Mesendoderm (in vitro differentiated cells): ENCODE results near the gene LASP1.
A peak's percentile ranks its signal among the peaks of the same experiment; 100 is the strongest.
"Not testable (repeated sequence)": the region's sequence is repeated elsewhere in the genome, so short reads cannot be mapped to it uniquely, and the experiment has no call there.

ENCODE experiments used
- DNase-seq: peaks from one replicate; pipeline ENCODE4 v3.0.0; 2013
- H2AK5ac ChIP-seq: 2 replicates; pipeline ENCODE4 v1.6.1; 2013; ENCODE audit warnings: low read length, inconsistent platforms
- H2BK120ac ChIP-seq: 2 replicates; pipeline ENCODE4 v1.6.1; 2013; ENCODE audit warnings: low read depth, mild to moderate bottlenecking, low read length, moderate library complexity, mixed read lengths
- H2BK15ac ChIP-seq: replicated peaks from 2 replicates; pipeline ENCODE4 v1.6.1; 2013; ENCODE audit warnings: low read depth, mild to moderate bottlenecking, moderate library complexity
- H2BK5ac ChIP-seq: 2 replicates; pipeline ENCODE4 v1.6.1; 2013; ENCODE audit warnings: low read length, inconsistent platforms
- H3K18ac ChIP-seq: 2 replicates; pipeline ENCODE4 v1.6.1; 2013; ENCODE audit warnings: mild to moderate bottlenecking, low read length, mixed read lengths
- H3K23ac ChIP-seq: one replicate; pipeline ENCODE4 v1.6.1; 2013; ENCODE audit warnings: low read length
- H3K27ac ChIP-seq: 2 replicates; pipeline ENCODE4 v1.5.1; 2013; ENCODE audit warnings: low read depth, mild to moderate bottlenecking, inconsistent platforms, low read length, moderate library complexity
- H3K27me3 ChIP-seq: 2 replicates; pipeline ENCODE4 v1.6.1; 2013; ENCODE audit warnings: low read length, control low read depth, mild to moderate bottlenecking, inconsistent platforms; ENCODE audit not compliant: insufficient read depth, poor library complexity
- H3K36me3 ChIP-seq: 2 replicates; pipeline ENCODE4 v1.6.1; 2013; ENCODE audit warnings: low read length, inconsistent platforms; ENCODE audit not compliant: control insufficient read depth, insufficient read depth
- H3K4ac ChIP-seq: one replicate; pipeline ENCODE4 v1.6.1; 2013; ENCODE audit warnings: low read depth, mild to moderate bottlenecking, low read length, moderate library complexity
- H3K4me1 ChIP-seq: 2 replicates; pipeline ENCODE4 v1.6.1; 2013; ENCODE audit warnings: low read depth, low read length, inconsistent platforms; ENCODE audit not compliant: control insufficient read depth
- H3K4me2 ChIP-seq: 2 replicates; pipeline ENCODE4 v1.6.1; 2013; ENCODE audit warnings: low read length
- H3K4me3 ChIP-seq: 2 replicates; pipeline ENCODE4 v1.5.1; 2013; ENCODE audit warnings: mild to moderate bottlenecking, low read length
- H3K56ac ChIP-seq: one replicate; pipeline ENCODE4 v1.6.1; 2013; ENCODE audit warnings: low read length
- H3K79me1 ChIP-seq: 2 replicates; pipeline ENCODE4 v1.6.1; 2013; ENCODE audit warnings: low read length, inconsistent platforms
- H3K79me2 ChIP-seq: 2 replicates; pipeline ENCODE4 v1.6.1; 2013; ENCODE audit warnings: mild to moderate bottlenecking, low read length; ENCODE audit not compliant: control insufficient read depth, insufficient read depth
- H3K9ac ChIP-seq: 2 replicates; pipeline ENCODE4 v1.6.1; 2013; ENCODE audit warnings: low read length, inconsistent platforms
- H4K5ac ChIP-seq: one replicate; pipeline ENCODE4 v1.6.1; 2013; ENCODE audit warnings: low read length
- H4K8ac ChIP-seq: one replicate; pipeline ENCODE4 v1.6.1; 2013; ENCODE audit warnings: low read depth, mild to moderate bottlenecking, control low read depth, low read length, moderate library complexity
- WGBS: extraction: QIAGEN DNeasy Blood & Tissue Kit; methylation state at CpG from one replicate; pipeline ENCODE4 v1.1.7; 2013; ENCODE audit warnings: low lambda C conversion rate, missing lambda C conversion rate; ENCODE audit not compliant: insufficient coverage; ENCODE audit errors: extremely low coverage; 5-methylcytosine and 5-hydroxymethylcytosine counted together

The LASP1 gene

GRCh38 chr17:38921756-38922411, 52.0 kb downstream of the LASP1 start:
- Histone ChIP-seq H4K5ac (no peak overlapping the region), H3K4ac (no peak overlapping the region), H2BK5ac (no peak overlapping the region), H3K18ac (no peak overlapping the region), H2AK5ac (no peak overlapping the region), H4K8ac (no peak overlapping the region), H3K36me3 (peaks cover 4% of the 10 kb centered on the region), H3K56ac (no peak overlapping the region), H2BK15ac (no peak overlapping the region), H3K23ac (no peak overlapping the region), H3K79me1 (no peaks in the 10 kb centered on the region), H3K27ac (no peak overlapping the region), H3K4me3 (no peak overlapping the region), H2BK120ac (no peak overlapping the region), H3K27me3 (no peaks in the 10 kb centered on the region), H3K9ac (no peak overlapping the region), H3K79me2 (no peaks in the 10 kb centered on the region), H3K4me2 (no peak overlapping the region), H3K4me1 (peaks cover 2% of the 10 kb centered on the region)
- DNase-seq = no peak
- WGBS = no CpG with 5 or more reads among the region's 13 CpGs

DNA sequence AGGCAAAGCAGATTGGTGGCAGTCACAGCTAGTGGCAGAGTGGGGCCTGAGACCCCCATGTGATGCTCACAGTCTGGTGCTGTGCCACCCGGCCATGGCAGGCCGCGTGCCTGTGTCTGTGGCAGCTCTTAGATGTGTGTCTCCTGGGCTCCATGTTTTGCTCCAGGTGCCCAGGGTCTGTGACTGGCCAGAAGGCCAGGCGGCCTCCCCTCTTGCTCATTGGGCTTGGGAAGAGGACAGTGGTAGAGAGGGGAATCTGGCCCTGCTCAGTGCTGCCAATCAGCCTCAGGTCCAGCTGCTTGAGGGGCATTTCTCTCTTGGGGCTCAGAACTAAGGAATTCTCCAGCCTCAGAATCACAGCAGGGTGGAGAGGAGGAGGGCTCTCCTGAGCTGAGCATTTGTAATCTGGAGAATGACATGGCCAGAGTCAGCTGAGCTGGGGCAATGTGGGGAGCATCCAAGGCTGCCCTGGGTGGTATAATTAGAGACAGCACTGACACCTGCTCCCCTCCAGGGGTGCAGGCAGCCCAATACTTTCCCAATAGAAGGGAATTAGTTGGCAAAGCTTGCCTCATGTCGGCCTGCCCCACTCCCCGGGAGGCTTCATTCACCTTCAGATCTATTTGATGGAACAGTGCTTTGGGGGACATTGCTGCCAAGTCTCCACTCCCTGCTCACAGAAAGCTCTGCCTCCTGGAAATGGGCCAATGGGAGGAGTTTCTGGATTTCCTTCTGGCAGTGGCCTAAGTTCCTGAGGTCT, 52.9 kb downstream of the LASP1 start:
- Histone ChIP-seq H3K4ac (no peak overlapping the region), H3K9ac (no peak overlapping the region), H3K27me3 (no peaks in the 10 kb centered on the region), H2BK15ac (no peak overlapping the region), H4K5ac (no peak overlapping the region), H3K27ac (peak overlapping the region; percentile 32), H3K56ac (no peak overlapping the region), H3K36me3 (peaks cover 4% of the 10 kb centered on the region), H3K4me3 (no peak overlapping the region), H3K79me2 (no peaks in the 10 kb centered on the region), H2BK5ac (no peak overlapping the region), H3K4me2 (no peak overlapping the region), H3K4me1 (peaks cover 2% of the 10 kb centered on the region), H2BK120ac (no peak overlapping the region), H3K79me1 (no peaks in the 10 kb centered on the region), H3K23ac (no peak overlapping the region), H2AK5ac (no peak overlapping the region), H4K8ac (no peak overlapping the region), H3K18ac (no peak overlapping the region)
- peak; percentile 81 for DNase-seq
- no CpG with 5 or more reads among the region's 6 CpGs for WGBS

DNA sequence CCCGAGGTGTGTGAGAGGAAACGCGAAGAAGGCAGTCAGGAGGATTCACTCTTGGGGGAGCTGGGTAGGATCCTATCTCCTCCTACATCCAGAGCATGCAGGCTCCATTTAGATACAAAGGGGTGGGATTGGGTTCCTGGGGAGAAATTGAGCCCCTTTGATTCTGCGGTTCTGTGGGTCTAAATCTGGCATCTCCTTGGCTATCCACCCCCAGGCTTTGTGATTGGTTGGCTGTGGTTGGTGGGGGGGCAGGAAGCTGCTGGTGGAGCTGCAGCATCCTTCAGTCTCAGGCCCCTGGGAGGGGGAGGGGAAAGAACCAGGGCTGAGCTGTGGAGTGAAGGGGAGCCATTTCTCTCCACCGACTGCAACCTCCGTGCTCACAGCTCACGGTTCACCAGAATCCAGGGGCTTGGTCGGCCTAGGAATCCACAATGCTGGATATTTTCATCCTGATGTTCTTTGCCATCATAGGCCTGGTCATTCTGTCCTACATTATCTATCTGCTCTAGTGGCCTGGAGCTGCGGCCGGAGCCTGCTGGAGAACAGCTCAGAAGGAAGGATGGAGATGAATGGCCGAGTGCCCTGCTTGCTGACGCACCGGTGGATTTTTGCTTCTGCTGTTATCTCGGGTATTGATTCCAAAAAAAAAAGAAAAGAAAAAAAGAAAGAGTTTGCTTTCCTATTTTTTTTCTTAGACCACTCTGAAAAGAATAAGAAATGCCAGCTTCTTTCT, 55.6 kb downstream of the LASP1 start, which contains the start of gene LASP1NB:
Gene LASP1NB, plus strand, starts transcription at position 352 of the 733 bp plus-strand sequence.
- Histone ChIP-seq H3K9ac (peak within 1 kb of the TSS; percentile 40), H3K4ac (no peak within 1 kb of the TSS), H2AK5ac (no peak within 1 kb of the TSS), H2BK15ac (no peak within 1 kb of the TSS), H3K27me3 (no peaks in the 10 kb centered on the region), H4K5ac (no peak within 1 kb of the TSS), H2BK120ac (no peak within 1 kb of the TSS), H3K79me1 (no peaks in the 10 kb centered on the region), H3K4me2 (no peak within 1 kb of the TSS), H3K18ac (no peak within 1 kb of the TSS), H3K4me3 (no peak within 1 kb of the TSS), H3K36me3 (no peaks in the 10 kb centered on the region), H3K79me2 (no peaks in the 10 kb centered on the region), H4K8ac (no peak within 1 kb of the TSS), H3K4me1 (peaks cover 2% of the 10 kb centered on the region), H3K27ac (no peak within 1 kb of the TSS), H2BK5ac (no peak within 1 kb of the TSS), H3K23ac (no peak within 1 kb of the TSS), H3K56ac (peak within 1 kb of the TSS; percentile 76)
- no CpG with 5 or more reads among the region's 14 CpGs for WGBS
- DNase-seq = peak; percentile 77

DNA sequence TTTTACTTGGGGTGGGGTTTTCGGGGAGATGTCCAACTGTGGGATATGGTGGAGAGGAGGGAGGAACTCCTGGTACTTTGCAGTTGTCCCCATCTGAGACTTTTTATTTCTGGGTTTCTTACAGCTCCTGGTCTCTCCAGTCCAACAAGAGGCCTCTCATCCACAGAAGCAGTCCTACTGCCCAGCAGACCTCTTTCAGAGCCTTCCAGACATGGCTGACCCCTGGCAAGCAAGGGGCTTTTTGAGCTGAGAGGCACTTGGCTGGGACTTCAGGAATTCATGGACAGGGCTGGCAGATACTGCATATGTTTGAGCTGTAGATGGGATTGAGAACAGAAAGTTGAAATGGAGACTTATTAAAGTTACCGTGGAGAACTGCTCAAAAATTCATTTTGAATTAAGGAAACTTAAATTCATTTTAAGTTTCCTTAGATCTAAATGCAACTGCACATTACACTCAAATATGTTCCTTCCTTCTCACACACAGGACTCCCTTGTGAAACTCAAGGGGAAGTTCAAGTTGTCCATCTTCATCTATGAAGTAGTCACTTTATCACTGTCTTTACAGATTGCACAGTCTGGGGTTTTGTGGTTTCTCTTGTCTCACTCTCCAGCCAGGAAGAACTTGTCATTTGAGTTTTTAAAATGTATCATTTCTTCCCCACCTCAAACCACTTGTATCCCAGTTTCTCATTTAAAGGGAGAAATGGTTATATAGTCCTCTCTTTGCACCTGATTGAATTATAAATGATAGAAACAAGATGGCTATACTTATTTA, 56.6 kb downstream of the LASP1 start:
- H3K27ac ChIP-seq = no peak overlapping the region
- H3K18ac ChIP-seq = no peak overlapping the region
- no peak overlapping the region for H3K9ac ChIP-seq
- no peak overlapping the region for H2BK120ac ChIP-seq
- H3K4me3 ChIP-seq = no peak overlapping the region
- peaks cover 2% of the 10 kb centered on the region for H3K4me1 ChIP-seq
- no peak overlapping the region for H2AK5ac ChIP-seq
- no peak for DNase-seq
- H3K56ac ChIP-seq = no peak overlapping the region
- no peak overlapping the region for H3K4ac ChIP-seq
- no peak overlapping the region for H2BK5ac ChIP-seq
- no peak overlapping the region for H4K8ac ChIP-seq
- no peak overlapping the region for H3K23ac ChIP-seq
- H4K5ac ChIP-seq = no peak overlapping the region
- H3K27me3 ChIP-seq = no peaks in the 10 kb centered on the region
- H3K4me2 ChIP-seq = no peak overlapping the region
- H3K79me1 ChIP-seq = no peaks in the 10 kb centered on the region
- WGBS = no CpG with 5 or more reads among the region's 2 CpGs
- no peaks in the 10 kb centered on the region for H3K36me3 ChIP-seq
- H3K79me2 ChIP-seq = no peaks in the 10 kb centered on the region
- H2BK15ac ChIP-seq = no peak overlapping the region

- not testable (repeated sequence) for H3K4ac ChIP-seq, H3K79me2 ChIP-seq, H4K5ac ChIP-seq, H3K27ac ChIP-seq, H2BK5ac ChIP-seq, H3K36me3 ChIP-seq, H3K79me1 ChIP-seq, H3K23ac ChIP-seq, H4K8ac ChIP-seq, H3K4me3 ChIP-seq, H2BK120ac ChIP-seq, H3K27me3 ChIP-seq, H2AK5ac ChIP-seq, H3K9ac ChIP-seq, H2BK15ac ChIP-seq, H3K56ac ChIP-seq, DNase-seq, H3K18ac ChIP-seq, H3K4me2 ChIP-seq, H3K4me1 ChIP-seq
- WGBS = no CpG with 5 or more reads among the region's 36 CpGs
Observed at GRCh38 chr17:38930782-38931181, 60.9 kb downstream of the LASP1 start.
